Neuron (in vitro differentiated cells): ENCODE data around the gene TOB1.

ENCODE experiments used
- H2AFZ ChIP-seq: one replicate; pipeline ENCODE4 v1.6.1; 2013; ENCODE audit warnings: low read depth, mild to moderate bottlenecking, inconsistent platforms, low read length, moderate library complexity
- H3K27me3 ChIP-seq: one replicate; pipeline ENCODE4 v1.6.1; 2013; ENCODE audit warnings: low read length; ENCODE audit not compliant: insufficient read depth
- H3K36me3 ChIP-seq: one replicate; pipeline ENCODE4 v1.6.1; 2013; ENCODE audit warnings: low read length; ENCODE audit not compliant: insufficient read depth
- H3K4me1 ChIP-seq: one replicate; pipeline ENCODE4 v1.6.1; 2013; ENCODE audit warnings: low read length; ENCODE audit not compliant: insufficient read depth
- H3K4me3 ChIP-seq: 2 replicates; pipeline ENCODE4 v1.5.1; 2013; ENCODE audit warnings: mild to moderate bottlenecking, low read length, moderate library complexity
- H3K9me3 ChIP-seq: one replicate; pipeline ENCODE4 v1.6.1; 2013; ENCODE audit warnings: low read length

Gene TOB1, protein sequence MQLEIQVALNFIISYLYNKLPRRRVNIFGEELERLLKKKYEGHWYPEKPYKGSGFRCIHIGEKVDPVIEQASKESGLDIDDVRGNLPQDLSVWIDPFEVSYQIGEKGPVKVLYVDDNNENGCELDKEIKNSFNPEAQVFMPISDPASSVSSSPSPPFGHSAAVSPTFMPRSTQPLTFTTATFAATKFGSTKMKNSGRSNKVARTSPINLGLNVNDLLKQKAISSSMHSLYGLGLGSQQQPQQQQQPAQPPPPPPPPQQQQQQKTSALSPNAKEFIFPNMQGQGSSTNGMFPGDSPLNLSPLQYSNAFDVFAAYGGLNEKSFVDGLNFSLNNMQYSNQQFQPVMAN

DNA sequence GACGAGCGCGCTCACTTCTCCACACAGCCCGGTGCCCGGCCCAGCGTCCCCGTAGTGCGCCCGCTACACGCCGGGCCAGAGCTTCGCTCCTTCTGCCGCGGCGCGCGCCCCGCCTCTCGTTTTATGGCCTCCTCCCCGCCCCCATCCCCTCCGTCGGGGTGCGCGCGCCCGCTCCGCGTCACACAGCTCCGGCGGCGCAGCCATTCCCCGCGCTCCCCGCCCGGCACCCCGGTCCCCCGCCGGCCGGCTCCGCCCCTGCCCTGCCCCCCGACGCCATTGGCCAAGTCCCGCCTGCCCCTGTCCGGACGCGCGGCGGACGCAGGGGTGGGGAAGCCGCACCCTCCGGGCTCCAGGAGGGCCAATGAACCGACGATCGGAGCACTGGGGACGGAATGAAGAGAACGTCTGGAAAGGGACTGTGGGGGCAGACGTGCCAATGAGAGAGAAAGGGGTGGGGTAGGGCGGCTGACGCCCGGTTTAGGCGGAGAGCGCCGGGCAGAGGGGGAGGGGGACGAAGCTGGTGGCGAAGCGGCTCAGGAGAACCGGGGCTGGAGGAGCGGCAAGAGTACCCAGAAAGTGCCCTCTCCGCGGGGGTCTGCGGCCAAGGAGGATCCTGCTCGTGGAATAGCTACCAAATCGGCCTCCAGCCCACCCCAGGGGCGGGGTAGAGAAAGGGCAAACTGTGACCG lies at the start of gene TOB1:
TSS of gene TOB1 (minus strand) at position 94 of the 689 bp plus-strand sequence. CDS start 2,337 bp downstream, outside the sequence.
- Histone ChIP-seq H3K36me3 (peaks cover 23% of the 10 kb centered on the region), H3K4me1 (peaks cover 23% of the 10 kb centered on the region), H3K9me3 (no peaks in the 10 kb centered on the region), H2AFZ (no peak within 1 kb of the TSS), H3K27me3 (no peaks in the 10 kb centered on the region), H3K4me3 (peak within 1 kb of the TSS; percentile 93)

DNA sequence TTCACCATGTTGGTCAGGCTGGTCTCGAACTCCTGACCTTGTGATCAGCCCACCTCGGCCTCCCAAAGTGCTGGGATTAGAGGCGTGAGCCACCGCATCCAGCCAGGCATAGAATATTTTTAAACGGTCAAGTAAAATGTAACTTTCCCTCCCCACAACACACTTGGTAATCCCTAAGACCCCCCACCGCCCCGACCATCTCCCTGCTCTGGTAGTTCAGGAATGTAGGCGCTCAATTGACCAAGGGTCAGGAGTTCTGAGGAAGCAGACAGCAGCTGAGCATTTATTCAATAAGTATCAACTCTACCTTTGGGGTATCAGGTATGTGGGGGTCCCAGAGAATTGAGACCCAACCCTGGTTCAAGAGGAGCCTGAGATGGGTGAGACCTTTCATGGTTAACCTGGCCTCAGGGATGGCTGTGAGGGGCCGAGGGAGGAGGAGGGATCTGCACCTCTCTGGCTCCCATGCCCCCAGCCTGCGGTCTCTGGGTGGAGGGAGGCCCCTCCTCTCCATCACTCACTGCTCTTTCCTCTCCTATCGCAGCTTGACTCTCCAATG lies 48.4 kb upstream of the TOB1 start:
- H3K27me3 ChIP-seq = peaks cover 3% of the 10 kb centered on the region
- H3K9me3 ChIP-seq = no peaks in the 10 kb centered on the region
- no peak overlapping the region for H2AFZ ChIP-seq
- H3K36me3 ChIP-seq = no peaks in the 10 kb centered on the region
- no peak overlapping the region for H3K4me3 ChIP-seq
- H3K4me1 ChIP-seq = peaks cover 30% of the 10 kb centered on the region

DNA sequence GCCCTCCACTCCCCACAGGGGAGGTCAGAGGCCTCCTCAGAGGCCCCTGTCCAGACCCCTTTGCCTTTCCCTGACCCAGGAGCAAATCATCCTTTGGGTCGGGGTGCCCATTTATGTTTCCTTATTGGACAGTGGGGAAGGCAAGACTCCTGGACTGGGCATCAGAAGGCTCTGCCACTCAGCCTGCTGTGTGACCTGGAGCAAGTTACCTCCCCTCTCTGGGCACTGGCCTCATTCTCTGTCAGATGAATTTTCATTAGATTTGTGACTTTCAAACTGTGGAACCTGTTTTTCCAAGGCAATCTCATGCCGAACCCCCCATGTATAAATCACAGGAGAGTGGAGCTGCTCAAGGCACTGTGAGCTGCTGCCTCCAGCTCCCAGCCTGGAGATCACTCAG lies 47.0 kb upstream of the TOB1 start:
- Histone ChIP-seq H3K36me3 (no peaks in the 10 kb centered on the region), H3K4me1 (peaks cover 22% of the 10 kb centered on the region), H3K4me3 (no peak overlapping the region), H2AFZ (no peak overlapping the region), H3K9me3 (no peaks in the 10 kb centered on the region), H3K27me3 (peaks cover 3% of the 10 kb centered on the region)

DNA sequence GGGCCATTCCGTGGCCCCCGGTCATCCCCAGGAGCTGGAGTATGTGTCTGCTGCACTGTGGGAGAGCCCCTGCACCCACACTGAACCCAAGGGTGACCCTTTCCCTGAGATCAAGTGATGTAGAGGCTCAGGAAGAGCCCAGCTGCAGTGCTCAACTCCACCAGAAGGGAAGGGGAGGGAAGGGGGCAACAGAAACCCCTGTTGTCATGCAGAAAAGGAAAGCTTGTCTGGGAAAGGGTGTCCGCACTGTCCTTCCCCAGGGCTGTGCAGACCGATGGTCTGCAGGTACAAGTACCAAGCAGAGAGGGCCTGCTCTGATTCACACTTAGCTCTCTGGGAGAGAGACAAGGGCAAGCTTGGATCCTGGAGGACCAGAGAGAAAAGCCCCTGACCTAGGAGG lies 45.7 kb upstream of the TOB1 start:
- peaks cover 3% of the 10 kb centered on the region for H3K27me3 ChIP-seq
- H3K4me3 ChIP-seq = no peak overlapping the region
- no peak overlapping the region for H2AFZ ChIP-seq
- no peaks in the 10 kb centered on the region for H3K9me3 ChIP-seq
- no peaks in the 10 kb centered on the region for H3K36me3 ChIP-seq
- H3K4me1 ChIP-seq = peaks cover 10% of the 10 kb centered on the region

DNA sequence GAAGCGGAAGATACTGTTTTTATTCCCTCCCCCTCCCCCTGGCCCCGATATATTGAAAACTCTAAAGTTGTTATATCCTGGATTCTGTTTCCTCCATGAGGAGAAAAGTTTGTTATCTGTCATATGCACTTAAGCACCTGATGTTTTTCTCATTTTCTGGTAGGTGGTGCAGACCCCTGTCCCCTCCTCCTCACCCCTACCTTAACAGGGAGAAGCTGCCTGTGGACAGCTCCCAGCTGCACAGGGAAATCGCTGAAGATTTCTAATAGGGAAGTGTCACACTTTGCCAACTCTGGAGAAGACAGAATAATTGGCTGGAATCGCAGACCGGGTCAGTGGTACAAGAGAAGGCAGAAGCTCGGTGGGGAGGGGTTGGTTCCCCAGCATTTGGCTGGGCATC lies 45.3 kb upstream of the TOB1 start:
- Histone ChIP-seq H3K27me3 (peaks cover 3% of the 10 kb centered on the region), H3K9me3 (no peaks in the 10 kb centered on the region), H2AFZ (no peak overlapping the region), H3K4me1 (peaks cover 9% of the 10 kb centered on the region), H3K36me3 (no peaks in the 10 kb centered on the region), H3K4me3 (no peak overlapping the region)

DNA sequence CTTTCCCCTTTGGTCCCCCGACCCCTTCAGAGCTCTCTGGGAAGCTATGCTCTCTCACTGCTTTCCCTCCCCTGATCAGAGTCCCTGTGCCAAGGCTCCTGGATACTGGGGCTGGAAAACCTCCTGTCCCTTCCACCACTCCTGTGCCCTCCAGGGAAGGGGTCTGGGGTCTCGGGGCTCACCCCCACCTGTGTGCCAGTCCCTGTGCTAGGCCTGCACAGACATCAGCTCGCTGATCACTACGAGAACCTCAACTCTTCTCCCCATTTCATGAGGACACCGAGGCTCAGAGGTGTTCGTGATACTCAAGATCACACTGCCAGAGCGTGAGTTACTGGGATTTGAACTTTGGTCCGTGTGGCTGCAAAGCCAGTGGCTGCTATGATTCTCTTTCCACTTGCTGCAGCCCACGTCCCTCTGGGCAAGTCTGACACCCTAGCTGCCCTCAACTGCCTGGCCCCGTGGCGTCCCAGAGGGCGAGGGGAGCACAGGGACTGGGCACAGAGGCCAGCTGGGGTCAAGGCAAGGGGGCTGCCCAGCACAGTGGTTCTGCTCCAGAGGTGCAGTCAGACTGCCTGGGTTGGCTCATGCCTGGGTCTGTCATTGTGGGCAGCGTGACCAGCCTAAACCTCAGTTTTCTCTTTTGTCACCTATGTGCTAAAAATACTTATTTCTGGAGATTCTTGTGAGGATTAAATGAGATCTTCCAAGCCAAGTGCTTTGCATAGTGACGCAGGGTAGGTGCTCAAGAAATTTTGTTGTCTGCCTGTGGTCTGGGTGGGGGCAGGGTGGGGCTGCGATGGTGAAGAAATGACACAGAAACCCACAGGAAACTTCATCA lies 43.8 kb upstream of the TOB1 start:
- no peaks in the 10 kb centered on the region for H3K9me3 ChIP-seq
- no peak overlapping the region for H3K4me3 ChIP-seq
- no peaks in the 10 kb centered on the region for H3K36me3 ChIP-seq
- H3K27me3 ChIP-seq = peaks cover 3% of the 10 kb centered on the region
- no peak overlapping the region for H2AFZ ChIP-seq
- peaks cover 13% of the 10 kb centered on the region for H3K4me1 ChIP-seq

DNA sequence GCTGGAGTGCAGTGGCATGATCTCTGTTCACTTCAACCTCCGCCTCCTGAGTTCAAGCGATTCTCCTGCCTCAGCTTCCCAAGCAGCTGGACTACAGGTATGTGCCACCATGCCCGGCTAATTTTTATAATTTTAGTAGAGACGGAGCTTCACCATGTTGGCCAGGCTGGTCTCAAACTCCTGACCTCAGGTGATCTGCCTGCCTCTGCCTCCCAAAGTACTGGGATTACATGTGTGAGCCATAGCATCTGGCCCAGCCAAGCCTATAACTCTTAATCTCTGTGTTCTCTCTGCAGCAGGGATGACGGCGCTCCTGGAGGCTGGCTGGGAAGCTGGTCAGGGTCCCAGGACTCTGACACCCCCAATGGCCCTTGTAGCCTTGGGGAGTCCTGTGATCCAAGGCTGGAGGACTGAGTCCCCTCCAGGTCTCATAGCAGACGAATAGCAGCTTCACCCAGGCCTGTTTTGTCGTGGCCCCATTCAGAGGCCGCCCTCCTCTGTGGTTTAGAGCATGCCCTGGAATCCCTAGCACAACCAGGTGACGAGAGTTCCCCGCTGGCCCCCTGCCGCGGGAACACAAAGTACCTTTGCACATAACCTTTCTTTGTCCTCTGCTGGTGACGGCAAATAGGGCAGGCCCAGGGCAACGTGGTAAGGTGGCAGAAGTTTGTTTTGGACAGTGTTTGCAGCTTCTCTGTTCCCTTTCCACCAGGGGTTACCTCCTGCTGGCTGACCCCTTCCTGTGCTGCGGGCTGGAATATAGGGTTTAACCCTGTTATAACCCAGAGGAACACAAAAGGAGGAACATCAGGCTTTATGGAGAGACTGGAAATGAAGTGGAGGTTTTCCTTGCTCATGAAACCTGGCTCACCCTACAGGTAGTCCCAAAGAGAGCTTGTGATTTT lies 43.0 kb upstream of the TOB1 start:
- Histone ChIP-seq H3K4me3 (no peak overlapping the region), H2AFZ (no peak overlapping the region), H3K36me3 (no peaks in the 10 kb centered on the region), H3K27me3 (peaks cover 3% of the 10 kb centered on the region), H3K4me1 (peaks cover 21% of the 10 kb centered on the region), H3K9me3 (no peaks in the 10 kb centered on the region)

DNA sequence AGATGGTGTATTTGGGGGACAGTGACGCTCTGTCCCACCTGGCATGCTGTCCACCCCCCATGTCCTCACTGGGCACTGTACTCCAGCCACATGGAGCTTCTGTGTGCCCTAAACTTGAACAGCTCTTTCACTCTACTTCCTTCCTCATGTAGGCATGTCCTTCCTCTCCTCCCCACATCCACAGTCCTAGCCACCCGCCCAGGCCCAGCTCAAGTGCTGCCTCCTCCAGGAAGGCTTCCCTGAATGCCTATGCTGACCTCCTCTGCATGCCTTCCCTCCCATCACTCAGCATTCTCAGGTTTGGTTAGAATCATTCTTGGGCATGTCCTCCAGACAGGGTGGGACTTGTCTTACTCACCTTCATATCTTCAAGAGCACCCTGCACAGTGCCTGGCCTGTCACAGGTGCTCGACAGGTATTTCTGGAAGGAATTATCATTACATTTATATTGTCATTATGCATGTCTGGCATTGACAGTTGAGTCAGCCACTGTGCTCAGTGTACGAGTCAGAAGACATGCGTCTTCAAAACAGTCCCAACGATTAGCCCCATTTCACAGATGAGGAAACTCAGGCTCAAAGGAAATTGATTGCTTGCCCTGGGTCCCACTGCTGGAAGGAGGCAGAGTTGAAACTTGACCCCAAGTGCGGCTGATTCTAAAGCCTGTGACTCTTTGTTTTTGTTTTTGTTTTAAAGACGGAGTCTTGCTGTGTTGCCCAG lies 42.1 kb upstream of the TOB1 start:
- no peaks in the 10 kb centered on the region for H3K36me3 ChIP-seq
- H2AFZ ChIP-seq = no peak overlapping the region
- peaks cover 3% of the 10 kb centered on the region for H3K27me3 ChIP-seq
- no peak overlapping the region for H3K4me3 ChIP-seq
- H3K9me3 ChIP-seq = no peaks in the 10 kb centered on the region
- peaks cover 27% of the 10 kb centered on the region for H3K4me1 ChIP-seq

DNA sequence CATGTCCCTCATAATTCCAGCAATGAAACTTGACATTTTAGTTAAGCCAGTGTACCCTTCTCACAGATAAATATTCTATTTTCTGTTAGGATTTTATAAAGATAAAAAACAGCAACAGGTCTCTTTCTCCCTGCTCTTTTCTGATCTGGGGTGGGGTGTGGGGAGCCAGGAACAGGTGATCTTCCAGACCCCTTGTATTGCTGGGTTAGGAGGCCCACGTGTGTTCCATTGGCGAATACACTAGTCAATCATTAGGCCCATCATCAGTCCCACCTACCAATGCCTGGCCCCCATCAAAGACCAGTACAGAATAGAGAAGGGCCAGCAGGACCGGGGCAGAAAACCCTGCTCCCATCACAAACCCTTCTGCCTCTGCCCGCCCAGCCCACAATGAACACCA lies 40.3 kb upstream of the TOB1 start:
- Histone ChIP-seq H3K4me1 (peaks cover 36% of the 10 kb centered on the region), H2AFZ (no peak overlapping the region), H3K9me3 (no peaks in the 10 kb centered on the region), H3K27me3 (peaks cover 3% of the 10 kb centered on the region), H3K36me3 (no peaks in the 10 kb centered on the region), H3K4me3 (no peak overlapping the region)

DNA sequence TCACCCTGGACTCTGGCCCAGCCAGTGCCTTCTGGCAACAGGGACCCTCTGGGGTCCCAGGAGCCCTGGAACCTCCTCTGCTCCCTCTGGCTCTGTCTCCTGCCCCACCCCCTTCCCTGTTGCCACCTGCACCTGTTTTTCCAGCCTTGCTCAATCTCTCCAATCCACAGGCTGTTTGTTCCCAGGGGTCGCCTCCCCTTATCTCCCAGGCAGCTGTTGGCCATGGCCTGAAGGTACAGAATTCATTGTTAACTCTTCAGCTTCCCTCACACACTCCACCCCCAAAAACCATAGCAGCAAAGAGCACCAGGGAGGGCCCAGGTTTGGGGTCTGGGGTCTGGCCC lies 39.3 kb upstream of the TOB1 start:
- Histone ChIP-seq H3K36me3 (no peaks in the 10 kb centered on the region), H3K9me3 (no peaks in the 10 kb centered on the region), H3K4me1 (peaks cover 38% of the 10 kb centered on the region), H3K27me3 (peaks cover 3% of the 10 kb centered on the region), H3K4me3 (no peak overlapping the region), H2AFZ (no peak overlapping the region)

DNA sequence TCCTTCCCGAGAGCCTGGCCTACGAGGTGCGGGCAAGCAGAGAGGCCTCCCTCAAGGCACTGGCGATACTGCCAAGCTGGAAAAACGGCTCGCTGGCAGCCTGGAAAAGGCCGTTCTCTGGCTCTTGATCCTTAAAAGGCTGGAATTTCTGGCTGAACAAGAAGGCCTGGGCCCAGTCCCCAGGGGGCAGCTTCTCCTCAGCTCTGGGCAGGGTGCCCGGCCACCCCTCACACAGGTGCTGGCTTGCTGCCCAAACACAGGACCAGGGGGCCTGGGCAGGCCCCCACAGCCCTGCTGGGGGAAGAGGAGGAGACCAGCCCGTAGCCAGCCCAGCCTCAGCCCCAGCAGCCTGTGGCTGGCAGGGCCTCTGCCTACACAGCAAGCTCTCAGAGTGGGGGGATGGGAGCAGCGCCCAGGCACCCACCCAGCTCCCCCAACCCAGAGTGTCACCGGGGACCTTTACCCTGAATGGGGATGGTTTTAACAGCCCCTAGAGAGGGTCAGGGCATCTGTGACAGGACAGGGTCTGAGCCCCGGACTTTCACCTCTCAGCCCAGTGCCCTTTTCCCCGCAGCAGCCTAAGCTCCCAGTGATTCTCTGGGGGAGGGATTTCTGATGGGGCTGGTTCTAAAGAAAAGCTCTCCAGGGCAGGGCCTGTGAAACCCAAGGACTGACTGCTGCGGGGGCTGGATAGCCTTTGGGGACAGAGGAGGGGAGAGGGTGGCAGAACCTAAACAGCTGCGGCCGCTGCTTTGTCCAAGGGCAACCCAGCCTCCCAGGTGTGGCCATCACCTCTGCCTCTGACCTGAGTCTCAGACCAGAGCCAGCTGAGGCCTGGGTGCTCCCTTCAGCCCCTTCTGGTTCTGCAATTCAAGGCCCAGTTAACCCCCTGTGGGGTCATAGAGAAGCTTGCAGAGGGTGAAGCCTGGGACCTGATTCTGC lies 38.6 kb upstream of the TOB1 start:
- no peaks in the 10 kb centered on the region for H3K9me3 ChIP-seq
- peaks cover 45% of the 10 kb centered on the region for H3K4me1 ChIP-seq
- no peaks in the 10 kb centered on the region for H3K27me3 ChIP-seq
- H3K36me3 ChIP-seq = no peaks in the 10 kb centered on the region
- H3K4me3 ChIP-seq = no peak overlapping the region
- H2AFZ ChIP-seq = no peak overlapping the region
